NOMO-1 treated with dmso at 0.1 percent for 144 hours (cell line): ENCODE results near the gene PPP2R2B.
"Not testable (repeated sequence)": the region's sequence is repeated elsewhere in the genome, so short reads cannot be mapped to it uniquely, and the experiment has no call there.

Experiments used
- DNase-seq: peaks from one replicate; lab custom pipeline; 2025; ENCODE audit not compliant: unreplicated experiment; lab: John Stamatoyannopoulos, UW

The PPP2R2B gene

GRCh38 chr5:146562461-146562860 is 316.1 kb downstream of the PPP2R2B start:
- DNase-seq, result no peak

GRCh38 chr5:146561711-146562110 is 316.8 kb downstream of the PPP2R2B start:
- no peak for DNase-seq

- DNase-seq, result no peak
Observed at GRCh38 chr5:146560205-146560812, 318.2 kb downstream of the PPP2R2B start.

- not testable (repeated sequence) for DNase-seq
Observed at GRCh38 chr5:146556884-146557283, 321.7 kb downstream of the PPP2R2B start.

GRCh38 chr5:146553446-146553845 is 325.1 kb downstream of the PPP2R2B start:
- no peak for DNase-seq

- DNase-seq, result no peak
Observed at GRCh38 chr5:146549615-146550014, 328.9 kb downstream of the PPP2R2B start.

GRCh38 chr5:146548781-146549449 is 329.6 kb downstream of the PPP2R2B start:
- DNase-seq, result no peak

- no peak for DNase-seq
Observed at GRCh38 chr5:146544232-146544631, 334.3 kb downstream of the PPP2R2B start.

- peak; percentile 34 for DNase-seq
Observed at GRCh38 chr5:146541958-146542849, 336.4 kb downstream of the PPP2R2B start.

GRCh38 chr5:146540414-146540813 is 338.1 kb downstream of the PPP2R2B start:
- DNase-seq, result no peak

- DNase-seq, result no peak
Observed at GRCh38 chr5:146539973-146540372, 338.6 kb downstream of the PPP2R2B start.

GRCh38 chr5:146538432-146538831 is 340.1 kb downstream of the PPP2R2B start:
- DNase-seq, result no peak

- DNase-seq, result no peak
Observed at GRCh38 chr5:146533882-146534281, 344.7 kb downstream of the PPP2R2B start.

GRCh38 chr5:146533260-146533857 is 345.2 kb downstream of the PPP2R2B start:
- peak; percentile 63 for DNase-seq
